ENCODE measurements around the gene TRDN. TPM values are rescaled to one million over a fixed set of nuclear protein-coding genes. Genes with fewer than 3 reads are reported as not detected.
A peak's percentile ranks its signal among the peaks of the same experiment; 100 is the strongest.
"Not testable (repeated sequence)": the region's sequence is repeated elsewhere in the genome, so short reads cannot be mapped to it uniquely, and the experiment has no call there.

TRDN gene
- total RNA-seq, 1 donor from 2014 or later = not detected

GRCh38 chr6:123316733-123317323 lies 319.9 kb downstream of the TRDN start:
- DNase-seq (ENCODE audit: low read depth) = no peak
- H3K4me3 ChIP-seq (ENCODE audit: low read depth, low read length) = no peak overlapping the region

GRCh38 chr6:123314459-123314858 lies 322.3 kb downstream of the TRDN start:
- not testable (repeated sequence) for H3K27me3 ChIP-seq (ENCODE audit: control insufficient read depth, insufficient read depth, low read length); DNase-seq (ENCODE audit: low read depth)

More at GRCh38 chr6:123316733-123317323, 319.9 kb downstream of the TRDN start:
- no peaks in the 10 kb centered on the region for H3K27me3 ChIP-seq (ENCODE audit: control insufficient read depth, insufficient read depth, low read length)
- TF ChIP-seq CTCF (IDR thresholded peaks at IDR 0.05; ENCODE audit: insufficient read depth, low read length, poor library complexity, severe bottlenecking) = peak; percentile 15
- no peaks in the 10 kb centered on the region for H3K36me3 ChIP-seq (ENCODE audit: control insufficient read depth, insufficient read depth, low read length)

GRCh38 chr6:123309130-123309529 lies 327.6 kb downstream of the TRDN start:
- H3K36me3 ChIP-seq (ENCODE audit: control insufficient read depth, insufficient read depth, low read length) = no peaks in the 10 kb centered on the region
- no peak for TF ChIP-seq CTCF (IDR thresholded peaks at IDR 0.05; ENCODE audit: insufficient read depth, low read length, poor library complexity, severe bottlenecking)
- H3K4me3 ChIP-seq (ENCODE audit: low read depth, low read length) = no peak overlapping the region
- no peak for DNase-seq (ENCODE audit: low read depth)
- H3K27me3 ChIP-seq (ENCODE audit: control insufficient read depth, insufficient read depth, low read length) = no peaks in the 10 kb centered on the region

More at GRCh38 chr6:123314459-123314858, 322.3 kb downstream of the TRDN start:
- not testable (repeated sequence) for H3K36me3 ChIP-seq (ENCODE audit: control insufficient read depth, insufficient read depth, low read length); H3K4me3 ChIP-seq (ENCODE audit: low read depth, low read length)

- no peak for DNase-seq (ENCODE audit: low read depth)
- Histone ChIP-seq H3K36me3 (ENCODE audit: control insufficient read depth, insufficient read depth, low read length) (no peaks in the 10 kb centered on the region), H3K4me3 (ENCODE audit: low read depth, low read length) (no peak overlapping the region), H3K27me3 (ENCODE audit: control insufficient read depth, insufficient read depth, low read length) (no peaks in the 10 kb centered on the region)
- no peak for TF ChIP-seq CTCF (IDR thresholded peaks at IDR 0.05; ENCODE audit: insufficient read depth, low read length, poor library complexity, severe bottlenecking)
Observed at GRCh38 chr6:123306334-123306733, 330.4 kb downstream of the TRDN start.

- no peaks in the 10 kb centered on the region for H3K36me3 ChIP-seq (ENCODE audit: control insufficient read depth, insufficient read depth, low read length)
- H3K27me3 ChIP-seq (ENCODE audit: control insufficient read depth, insufficient read depth, low read length) = no peaks in the 10 kb centered on the region
- no peak for DNase-seq (ENCODE audit: low read depth)
- H3K4me3 ChIP-seq (ENCODE audit: low read depth, low read length) = no peak overlapping the region
- TF ChIP-seq CTCF (IDR thresholded peaks at IDR 0.05; ENCODE audit: insufficient read depth, low read length, poor library complexity, severe bottlenecking) = no peak
Observed at GRCh38 chr6:123295672-123296071, 341.1 kb downstream of the TRDN start.

- TF ChIP-seq CTCF (IDR thresholded peaks at IDR 0.05; ENCODE audit: insufficient read depth, low read length, poor library complexity, severe bottlenecking) = no peak
- Histone ChIP-seq H3K4me3 (ENCODE audit: low read depth, low read length) (no peak overlapping the region), H3K36me3 (ENCODE audit: control insufficient read depth, insufficient read depth, low read length) (no peaks in the 10 kb centered on the region), H3K27me3 (ENCODE audit: control insufficient read depth, insufficient read depth, low read length) (no peaks in the 10 kb centered on the region)
- no peak for DNase-seq (ENCODE audit: low read depth)
Observed at GRCh38 chr6:123295181-123295580, 341.6 kb downstream of the TRDN start.
